Left lung (tissue), 10 donors: ENCODE measurements around the gene ARHGAP27. TPM values are rescaled to one million over a fixed set of nuclear protein-coding genes. Genes with fewer than 3 reads are reported as not detected.

ENCODE experiments used
- ATAC-seq: fragments of 200-7000 bp; cut with Tn5 transposase; one replicate; pipeline ENCODE4 v1.9.1; 2020; ENCODE audit warnings: moderate library complexity
- DNase-seq, 4 donors: peaks; one replicate each; pipeline ENCODE4 v3.0.0-alpha.2; 2013 to 2020
- H3K27ac ChIP-seq, 2 donors: fragments of 200-600 bp; sonication (generic) in 1 of 2; one replicate each; pipeline versions ENCODE4 v1.5.0 to v1.8.0; 2020 to 2021
- H3K27me3 ChIP-seq, 2 donors: fragments of 200-600 bp; sonication (generic) in 1 of 2; one replicate each; pipeline versions ENCODE4 v1.5.0 to v1.8.0; 2020 to 2021
- H3K36me3 ChIP-seq, 2 donors: fragments of 200-600 bp; sonication (generic) in 1 of 2; one replicate each; pipeline versions ENCODE4 v1.5.0 to v1.8.0; 2020 to 2021
- H3K4me1 ChIP-seq, 2 donors: fragments of 200-600 bp; one replicate each; pipeline ENCODE4 v1.8.0; 2021
- H3K4me3 ChIP-seq, 2 donors: fragments of 200-600 bp; sonication (generic) in 1 of 2; one replicate each; pipeline versions ENCODE4 v1.5.0 to v1.8.0; 2020 to 2021; ENCODE audit warnings: mild to moderate bottlenecking in 1 of 2
- H3K9me3 ChIP-seq, 2 donors: fragments of 200-600 bp; sonication (generic) in 1 of 2; one replicate each; pipeline versions ENCODE4 v1.5.0 to v1.8.0; 2020 to 2021
- intact Hi-C, 2 donors: fragments of 100-400 bp; cut with DNase I; formaldehyde crosslinking; loops; one replicate each; pipeline versions ENCODE4 v1.11.2 to v1.14.2; 2022
- polyA plus RNA-seq, 6 donors: library from polyadenylated mRNA; unstranded; fragments of 120-200 nt; gene quantifications; one replicate each; pipeline ENCODE4 v1.2.1, GENCODE V29; 2013; ENCODE audit not compliant: insufficient read length in 6 of 6
- total RNA-seq, 2 donors: library from RNA; stranded (reverse); fragmentation: NEBNext Ultra II Directional; extraction: Animal tissue kit (Norgen Biotek cat#: 25700); gene quantifications; one replicate each; pipeline ENCODE4 v1.2.1, GENCODE V29; 2021
- TF ChIP-seq, protein P1 (sequence below), 2 donors: fragments of 200-600 bp; sonication (generic) in 1 of 2; IDR thresholded peaks; one replicate each; pipeline versions ENCODE4 v1.5.0 to v1.8.0; 2021; ENCODE audit warnings: antibody characterized with exemption in 2 of 2
- donor health status: DM: no; HTN: yes; CAD: no.
- donor health status: DM: no; HTN: no; CAD: no.

Gene ARHGAP27
- total and polyA plus RNA-seq, 8 donors: 22.3 to 80.6 (median 29.2) TPM

DNA sequence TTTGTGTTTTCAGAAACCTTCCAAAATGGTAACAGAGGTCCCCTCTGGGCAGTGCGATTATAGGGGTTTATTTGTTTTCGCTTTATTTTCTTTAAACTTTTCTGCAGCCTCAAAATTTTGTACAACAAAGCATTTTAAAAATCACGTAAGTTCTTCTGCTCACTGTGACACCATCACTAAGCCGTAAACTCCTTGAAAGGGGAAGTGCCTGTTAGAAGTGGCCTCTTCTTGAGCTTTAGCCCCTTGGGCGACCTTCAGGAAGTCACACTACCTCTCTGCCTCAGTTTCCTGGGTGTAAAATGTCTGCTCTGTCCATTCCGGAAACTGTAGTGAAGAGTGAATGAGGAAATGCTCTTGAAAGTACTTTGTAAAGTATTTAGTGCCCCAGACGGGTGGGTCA is 26.6 kb downstream of the ARHGAP27 start:
- peaks cover 4 to 51% of the 10 kb centered on the region in 2 donors for H3K36me3 ChIP-seq
- no peak overlapping the region for H3K4me3 ChIP-seq
- no peaks in the 10 kb centered on the region for H3K27me3 ChIP-seq
- no peaks in the 10 kb centered on the region for H3K9me3 ChIP-seq
- TF ChIP-seq, protein P1, sequence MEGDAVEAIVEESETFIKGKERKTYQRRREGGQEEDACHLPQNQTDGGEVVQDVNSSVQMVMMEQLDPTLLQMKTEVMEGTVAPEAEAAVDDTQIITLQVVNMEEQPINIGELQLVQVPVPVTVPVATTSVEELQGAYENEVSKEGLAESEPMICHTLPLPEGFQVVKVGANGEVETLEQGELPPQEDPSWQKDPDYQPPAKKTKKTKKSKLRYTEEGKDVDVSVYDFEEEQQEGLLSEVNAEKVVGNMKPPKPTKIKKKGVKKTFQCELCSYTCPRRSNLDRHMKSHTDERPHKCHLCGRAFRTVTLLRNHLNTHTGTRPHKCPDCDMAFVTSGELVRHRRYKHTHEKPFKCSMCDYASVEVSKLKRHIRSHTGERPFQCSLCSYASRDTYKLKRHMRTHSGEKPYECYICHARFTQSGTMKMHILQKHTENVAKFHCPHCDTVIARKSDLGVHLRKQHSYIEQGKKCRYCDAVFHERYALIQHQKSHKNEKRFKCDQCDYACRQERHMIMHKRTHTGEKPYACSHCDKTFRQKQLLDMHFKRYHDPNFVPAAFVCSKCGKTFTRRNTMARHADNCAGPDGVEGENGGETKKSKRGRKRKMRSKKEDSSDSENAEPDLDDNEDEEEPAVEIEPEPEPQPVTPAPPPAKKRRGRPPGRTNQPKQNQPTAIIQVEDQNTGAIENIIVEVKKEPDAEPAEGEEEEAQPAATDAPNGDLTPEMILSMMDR (IDR thresholded peaks at IDR 0.05): no peak
- peak overlapping the region; percentile 48 to 62 for H3K27ac ChIP-seq
- ATAC-seq: peak; percentile 7
- intact Hi-C loops: no loop called here
- peaks cover 15 to 54% of the 10 kb centered on the region in 2 donors for H3K4me1 ChIP-seq
- DNase-seq: no peak

DNA sequence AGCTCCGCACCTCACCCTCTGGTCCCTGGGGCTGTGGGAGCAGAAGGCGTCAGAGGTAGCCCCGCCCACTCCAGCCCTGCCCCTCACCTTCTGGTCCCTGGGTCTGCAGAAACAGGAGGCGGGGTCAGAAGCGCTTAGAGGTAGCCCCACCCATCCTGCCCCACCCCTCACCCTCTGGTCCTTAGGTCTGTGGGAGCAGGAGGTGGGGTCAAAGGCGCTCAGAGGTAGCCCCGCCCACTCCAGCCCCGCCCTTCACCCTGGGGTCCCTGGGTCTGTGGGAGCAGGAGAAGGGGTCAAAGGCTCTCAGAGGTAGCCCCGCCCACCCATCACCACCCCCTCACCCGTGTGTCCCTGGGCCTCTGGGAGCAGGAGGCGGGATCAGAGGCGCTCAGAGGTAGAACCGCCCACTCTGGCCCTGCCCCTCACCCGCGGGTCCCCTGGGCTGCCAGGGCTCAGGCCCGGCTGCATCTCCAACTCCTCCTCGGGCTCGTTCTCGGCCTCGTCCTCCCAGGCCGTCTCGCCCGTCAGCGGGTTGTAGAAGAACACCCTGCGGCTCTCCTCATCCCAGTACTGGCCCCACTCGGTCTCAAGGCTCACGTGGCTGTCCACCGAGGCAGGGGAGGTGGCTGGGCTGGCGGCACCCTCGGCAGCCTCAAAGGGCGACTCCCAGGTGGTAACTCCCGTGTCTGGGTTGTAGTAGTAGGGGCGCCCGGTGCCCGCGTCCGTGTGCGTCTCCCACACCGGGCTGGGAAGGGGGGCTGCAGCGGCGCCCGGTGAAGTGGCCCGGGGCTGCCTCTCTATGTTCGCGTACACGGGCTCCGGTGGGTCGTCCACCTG is 27.2 kb downstream of the ARHGAP27 start:
- Histone ChIP-seq H3K36me3 (peaks cover 4 to 57% of the 10 kb centered on the region in 2 donors), H3K9me3 (no peaks in the 10 kb centered on the region), H3K4me3 (no peak overlapping the region), H3K27me3 (no peaks in the 10 kb centered on the region), H3K27ac (no peak overlapping the region), H3K4me1 (peaks cover 11 to 47% of the 10 kb centered on the region in 2 donors)
- DNase-seq: peak in 1 of 4 donors; percentile 71
- peak; percentile 42 for ATAC-seq
- intact Hi-C loops: no loop called here
- TF ChIP-seq, protein P1 (IDR thresholded peaks at IDR 0.05): no peak

DNA sequence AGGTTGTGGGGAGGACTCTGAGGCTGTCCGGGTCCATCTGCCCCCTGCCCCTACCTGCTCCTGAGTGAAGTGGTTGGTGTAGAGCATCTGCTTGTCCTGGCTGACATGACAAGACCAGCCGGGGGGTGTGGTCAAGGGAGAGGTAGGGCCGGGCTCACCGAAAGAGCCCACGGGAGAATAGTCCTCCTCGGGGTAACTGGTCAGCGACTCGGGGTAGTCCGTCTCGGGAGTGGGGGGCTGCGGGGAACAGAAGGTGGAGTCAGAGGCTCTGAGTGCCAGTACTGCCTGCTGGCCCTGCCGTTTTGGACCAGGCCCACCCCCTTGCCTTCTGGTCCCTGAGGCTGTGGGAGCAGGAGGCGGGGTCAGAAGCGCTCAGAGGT is 27.8 kb downstream of the ARHGAP27 start:
- DNase-seq: no peak

DNA sequence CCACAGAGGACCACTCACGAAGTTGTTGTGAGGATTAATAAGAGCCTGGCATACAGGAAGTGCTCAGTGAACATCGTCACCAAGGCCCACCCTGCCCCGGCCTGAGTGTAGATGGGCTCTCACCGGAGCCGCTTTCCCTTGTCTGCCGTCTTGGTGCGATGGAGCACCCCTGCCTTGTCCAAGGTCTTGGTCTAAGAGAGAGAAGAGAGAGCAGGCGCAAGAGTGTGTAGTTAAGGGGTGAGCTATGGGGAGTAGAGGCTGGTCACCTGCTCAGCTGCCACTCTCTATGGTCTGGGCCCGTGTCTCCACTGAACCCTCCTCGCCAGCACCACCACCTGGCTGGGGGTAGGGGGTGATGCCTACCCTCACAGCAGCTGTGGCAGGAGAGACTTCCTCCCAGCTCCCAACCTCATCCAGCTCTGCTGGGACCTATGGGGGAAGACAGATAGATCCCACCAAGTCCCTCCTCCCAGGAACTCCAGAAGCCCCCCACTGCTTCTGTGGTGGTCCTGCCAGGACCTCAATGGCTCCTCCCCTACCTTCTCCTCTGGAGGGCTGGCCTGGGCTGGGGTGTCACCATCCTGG is 28.7 kb downstream of the ARHGAP27 start:
- ATAC-seq (no peak), DNase-seq (no peak)
- H3K9me3 ChIP-seq: no peaks in the 10 kb centered on the region
- intact Hi-C loops: no loop called here
- no peak overlapping the region for H3K27ac ChIP-seq
- no peaks in the 10 kb centered on the region for H3K27me3 ChIP-seq
- TF ChIP-seq, protein P1 (IDR thresholded peaks at IDR 0.05): no peak
- peaks cover 6 to 34% of the 10 kb centered on the region in 2 donors for H3K4me1 ChIP-seq
- no peak overlapping the region for H3K4me3 ChIP-seq
- peaks cover 4 to 72% of the 10 kb centered on the region in 2 donors for H3K36me3 ChIP-seq

More for the DNA sequence above, 27.8 kb downstream of the ARHGAP27 start:
- H3K27ac ChIP-seq: no peak overlapping the region
- H3K36me3 ChIP-seq: peaks cover 4 to 63% of the 10 kb centered on the region in 2 donors
- H3K27me3 ChIP-seq: no peaks in the 10 kb centered on the region
- no peak overlapping the region for H3K4me3 ChIP-seq
- TF ChIP-seq, protein P1 (IDR thresholded peaks at IDR 0.05): no peak
- H3K9me3 ChIP-seq: no peaks in the 10 kb centered on the region
- no peak for ATAC-seq
- intact Hi-C loops: no loop called here
- peaks cover 11 to 42% of the 10 kb centered on the region in 2 donors for H3K4me1 ChIP-seq

- ATAC-seq (no peak), DNase-seq (peak in 1 of 4 donors; percentile 54)
- Histone ChIP-seq H3K27me3 (no peaks in the 10 kb centered on the region), H3K4me3 (no peak overlapping the region), H3K36me3 (peaks cover 4 to 83% of the 10 kb centered on the region in 2 donors), H3K27ac (no peak overlapping the region), H3K9me3 (no peaks in the 10 kb centered on the region), H3K4me1 (peaks cover 0 to 23% of the 10 kb centered on the region in 2 donors)
- TF ChIP-seq, protein P1 (IDR thresholded peaks at IDR 0.05): no peak
- intact Hi-C loops: no loop called here
Observed at GRCh38 chr17:45402916-45403315, 29.8 kb downstream of the ARHGAP27 start.
